HG02852 (cell line): ENCODE measurements around the gene AP4S1.
"Not testable (repeated sequence)": the region's sequence is repeated elsewhere in the genome, so short reads cannot be mapped to it uniquely, and the experiment has no call there.

Experiments used
- ATAC-seq: cut with Tn5 transposase; IDR thresholded peaks from one replicate; pipeline ENCODE4 v1.9.1; 2021; ENCODE audit warnings: mild to moderate bottlenecking, moderate library complexity; ENCODE audit not compliant: unreplicated experiment

AP4S1 gene

GRCh38 chr14:31004007-31004406 lies 21.4 kb upstream of the AP4S1 start:
- ATAC-seq: not testable (repeated sequence)

GRCh38 chr14:31006703-31007102 lies 18.7 kb upstream of the AP4S1 start:
- no peak for ATAC-seq

- no peak for ATAC-seq
Measured at GRCh38 chr14:31009836-31010574, 15.4 kb upstream of the AP4S1 start.

GRCh38 chr14:31010935-31011334 lies 14.5 kb upstream of the AP4S1 start:
- ATAC-seq: no peak

GRCh38 chr14:31013841-31014240 lies 11.6 kb upstream of the AP4S1 start:
- no peak for ATAC-seq

GRCh38 chr14:31018057-31018645 lies 7.3 kb upstream of the AP4S1 start:
- ATAC-seq: no peak

- no peak for ATAC-seq
Measured at GRCh38 chr14:31020834-31021575, 4.4 kb upstream of the AP4S1 start.

GRCh38 chr14:31021576-31021949 lies 3.9 kb upstream of the AP4S1 start:
- no peak for ATAC-seq

GRCh38 chr14:31022386-31022785 lies 3.1 kb upstream of the AP4S1 start:
- ATAC-seq: no peak

- ATAC-seq: no peak
Measured at GRCh38 chr14:31024010-31024480, 1.4 kb upstream of the AP4S1 start.

GRCh38 chr14:31024577-31025366 lies 677 bp upstream of the AP4S1 start:
- no peak for ATAC-seq

- ATAC-seq: no peak
Measured at GRCh38 chr14:31026077-31026449, 614 bp downstream of the AP4S1 start, which contains the start of gene STRN3. Gene STRN3 (minus strand): TSS chr14:31026379. CDS start chr14:31026185, 194 bp downstream.

GRCh38 chr14:31026450-31027235 lies 1.2 kb downstream of the AP4S1 start:
- peak; percentile 90 for ATAC-seq

GRCh38 chr14:31027847-31028246 lies 2.4 kb downstream of the AP4S1 start:
- no peak for ATAC-seq

GRCh38 chr14:31029016-31029970 lies 3.8 kb downstream of the AP4S1 start:
- ATAC-seq: no peak

GRCh38 chr14:31030469-31030868 lies 5.0 kb downstream of the AP4S1 start:
- ATAC-seq: no peak

GRCh38 chr14:31036552-31036951 lies 11.1 kb downstream of the AP4S1 start:
- ATAC-seq: no peak

- ATAC-seq: no peak
Measured at GRCh38 chr14:31037709-31038221, 12.3 kb downstream of the AP4S1 start.
